Peyer's patch (tissue), 4 donors: ENCODE measurements around the gene RNF217. TPM values are rescaled to one million over a fixed set of nuclear protein-coding genes. Genes with fewer than 3 reads are reported as not detected.

Source experiments
- DNase-seq, 3 donors: peaks; one replicate each; pipeline ENCODE4 v3.0.0-alpha.2; 2017 to 2019
- H3K27ac ChIP-seq, 4 donors: fragments of 200-600 bp; sonication (generic); one replicate each; pipeline ENCODE4 v1.5.1; 2016 to 2019
- H3K27me3 ChIP-seq, 2 donors: fragments of 200-600 bp; sonication (generic); one replicate each; pipeline ENCODE4 v1.5.1; 2019
- H3K36me3 ChIP-seq, 3 donors: fragments of 200-600 bp; sonication (generic); one replicate each; pipeline ENCODE4 v1.5.1; 2016 to 2019
- H3K4me1 ChIP-seq, 4 donors: fragments of 200-600 bp; sonication (generic); one replicate each; pipeline ENCODE4 v1.5.1; 2016 to 2019
- H3K4me3 ChIP-seq, 4 donors: fragments of 200-600 bp; sonication (generic); 1 replicate in 3 of 4; 2 replicates in 1 of 4; pipeline ENCODE4 v1.5.1; 2016 to 2019; ENCODE audit warnings: mild to moderate bottlenecking in 1 of 4
- H3K9me3 ChIP-seq, 4 donors: fragments of 200-600 bp; sonication (generic); one replicate each; pipeline ENCODE4 v1.5.1; 2016 to 2019; ENCODE audit warnings: mild to moderate bottlenecking in 1 of 4
- POLR2A ChIP-seq, 2 donors: fragments of 450-650 bp; IDR thresholded peaks; one replicate each; pipeline ENCODE4 v1.5.1; 2017; ENCODE audit warnings: antibody characterized with exemption in 2 of 2, mild to moderate bottlenecking in 2 of 2, moderate library complexity in 2 of 2
- total RNA-seq, 4 donors: library from RNA; depleted of rRNA; stranded (reverse); fragments of >200 nt; gene quantifications; one replicate each; pipeline ENCODE4 v1.1.0, GENCODE V29; 2016
- TF ChIP-seq, protein P1 (sequence below), 6 experiments: fragments of 450-650 bp in 4 of 6; fragments of 200-600 bp in 2 of 6; sonication (generic) in 1 of 6; IDR thresholded peaks; one replicate each; pipeline ENCODE4 v1.5.1; 2017 to 2019; ENCODE audit warnings: antibody characterized with exemption in 6 of 6, mild to moderate bottlenecking in 3 of 6, moderate library complexity in 1 of 6

The RNF217 gene
- total RNA-seq, 4 donors from 2014 or later: 7.4 to 60.1 (median 23.5) TPM

DNA sequence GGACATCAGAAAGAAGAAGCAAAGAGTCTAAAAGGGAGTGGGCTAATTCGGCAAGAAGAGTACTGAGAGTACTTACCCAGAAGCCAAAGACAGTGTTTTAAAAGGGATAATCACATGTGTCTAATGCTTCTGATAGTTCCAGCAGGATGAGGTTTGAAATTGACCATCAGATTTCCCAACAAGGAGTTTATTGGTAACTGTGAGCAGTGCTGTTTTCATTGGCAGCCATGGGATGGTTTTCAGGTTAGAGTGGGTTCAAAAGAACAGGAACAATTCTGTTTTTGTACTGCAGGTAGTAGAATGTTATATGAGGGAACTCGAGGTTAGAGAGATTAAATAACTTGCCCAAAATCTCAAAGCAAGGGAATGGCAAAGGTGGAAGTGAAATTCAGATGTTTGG lies 8.5 kb downstream of the RNF217 start:
- Histone ChIP-seq H3K36me3 (peaks cover 0 to 16% (median 0%) of the 10 kb centered on the region in 3 donors), H3K4me1 (peaks cover 0 to 16% (median 0%) of the 10 kb centered on the region in 4 donors), H3K9me3 (no peaks in the 10 kb centered on the region), H3K4me3 (no peak overlapping the region), H3K27me3 (no peaks in the 10 kb centered on the region), H3K27ac (no peak overlapping the region)
- DNase-seq: no peak
- no peak for TF ChIP-seq POLR2A (IDR thresholded peaks at IDR 0.05)
- TF ChIP-seq, protein P1, sequence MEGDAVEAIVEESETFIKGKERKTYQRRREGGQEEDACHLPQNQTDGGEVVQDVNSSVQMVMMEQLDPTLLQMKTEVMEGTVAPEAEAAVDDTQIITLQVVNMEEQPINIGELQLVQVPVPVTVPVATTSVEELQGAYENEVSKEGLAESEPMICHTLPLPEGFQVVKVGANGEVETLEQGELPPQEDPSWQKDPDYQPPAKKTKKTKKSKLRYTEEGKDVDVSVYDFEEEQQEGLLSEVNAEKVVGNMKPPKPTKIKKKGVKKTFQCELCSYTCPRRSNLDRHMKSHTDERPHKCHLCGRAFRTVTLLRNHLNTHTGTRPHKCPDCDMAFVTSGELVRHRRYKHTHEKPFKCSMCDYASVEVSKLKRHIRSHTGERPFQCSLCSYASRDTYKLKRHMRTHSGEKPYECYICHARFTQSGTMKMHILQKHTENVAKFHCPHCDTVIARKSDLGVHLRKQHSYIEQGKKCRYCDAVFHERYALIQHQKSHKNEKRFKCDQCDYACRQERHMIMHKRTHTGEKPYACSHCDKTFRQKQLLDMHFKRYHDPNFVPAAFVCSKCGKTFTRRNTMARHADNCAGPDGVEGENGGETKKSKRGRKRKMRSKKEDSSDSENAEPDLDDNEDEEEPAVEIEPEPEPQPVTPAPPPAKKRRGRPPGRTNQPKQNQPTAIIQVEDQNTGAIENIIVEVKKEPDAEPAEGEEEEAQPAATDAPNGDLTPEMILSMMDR (IDR thresholded peaks at IDR 0.05): no peak

DNA sequence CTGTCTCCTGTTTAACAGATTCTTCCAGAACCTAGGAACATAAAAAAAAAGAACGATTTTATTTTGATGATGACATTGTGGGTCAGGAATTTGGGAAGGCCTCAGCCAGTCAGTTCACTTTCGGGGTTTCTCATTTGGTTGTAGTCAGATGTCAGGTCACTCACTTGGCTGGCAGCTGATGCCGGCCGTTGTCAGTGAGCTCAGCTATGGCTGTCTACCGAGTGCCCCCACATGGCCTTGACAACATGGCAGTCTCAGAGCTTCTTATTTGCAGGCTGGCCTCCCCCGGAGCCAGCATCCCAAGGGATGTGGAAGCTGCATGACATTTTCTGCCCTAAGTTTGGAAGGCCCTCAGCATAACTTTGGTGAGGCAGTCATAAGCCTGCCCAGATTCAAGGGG lies 11.5 kb downstream of the RNF217 start:
- Histone ChIP-seq H3K4me3 (no peak overlapping the region), H3K9me3 (no peaks in the 10 kb centered on the region), H3K36me3 (peaks cover 0 to 22% (median 0%) of the 10 kb centered on the region in 3 donors), H3K4me1 (no peaks in the 10 kb centered on the region), H3K27ac (no peak overlapping the region), H3K27me3 (no peaks in the 10 kb centered on the region)
- no peak for DNase-seq
- no peak for TF ChIP-seq POLR2A (IDR thresholded peaks at IDR 0.05)
- TF ChIP-seq, protein P1 (IDR thresholded peaks at IDR 0.05): no peak

DNA sequence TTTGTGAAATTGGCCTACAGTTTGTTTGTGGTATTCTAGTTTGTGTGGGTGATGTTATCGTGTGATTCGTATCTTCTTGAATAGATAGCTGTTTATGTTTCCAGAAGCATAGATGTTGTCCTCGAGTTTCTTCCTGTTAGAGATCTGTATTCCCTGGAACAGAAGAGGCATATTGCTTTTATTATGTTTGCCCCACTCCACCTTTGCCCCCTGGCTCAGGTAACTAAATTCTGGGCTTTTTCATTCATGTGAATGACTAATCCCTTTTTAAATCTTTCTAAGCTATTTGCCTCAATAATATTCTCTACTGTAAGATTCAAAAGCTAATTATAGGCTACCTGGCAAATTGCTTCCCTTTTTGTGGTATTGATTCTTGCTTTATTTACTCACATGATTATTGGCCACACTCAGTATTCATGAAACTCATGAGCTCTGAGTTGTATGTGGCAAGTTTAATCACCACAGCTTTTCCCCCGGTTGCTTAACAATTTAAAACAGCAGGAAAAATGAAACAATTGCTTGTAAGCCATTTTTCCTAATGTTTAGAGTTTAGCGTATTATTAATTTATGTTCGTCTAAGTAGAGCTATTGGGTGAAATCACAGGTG lies 12.6 kb downstream of the RNF217 start:
- Histone ChIP-seq H3K9me3 (no peaks in the 10 kb centered on the region), H3K27ac (no peak overlapping the region), H3K4me3 (no peak overlapping the region), H3K27me3 (no peaks in the 10 kb centered on the region), H3K4me1 (no peaks in the 10 kb centered on the region), H3K36me3 (peaks cover 0 to 24% (median 0%) of the 10 kb centered on the region in 3 donors)
- TF ChIP-seq, protein P1 (IDR thresholded peaks at IDR 0.05): no peak
- no peak for TF ChIP-seq POLR2A (IDR thresholded peaks at IDR 0.05)
- DNase-seq: no peak

DNA sequence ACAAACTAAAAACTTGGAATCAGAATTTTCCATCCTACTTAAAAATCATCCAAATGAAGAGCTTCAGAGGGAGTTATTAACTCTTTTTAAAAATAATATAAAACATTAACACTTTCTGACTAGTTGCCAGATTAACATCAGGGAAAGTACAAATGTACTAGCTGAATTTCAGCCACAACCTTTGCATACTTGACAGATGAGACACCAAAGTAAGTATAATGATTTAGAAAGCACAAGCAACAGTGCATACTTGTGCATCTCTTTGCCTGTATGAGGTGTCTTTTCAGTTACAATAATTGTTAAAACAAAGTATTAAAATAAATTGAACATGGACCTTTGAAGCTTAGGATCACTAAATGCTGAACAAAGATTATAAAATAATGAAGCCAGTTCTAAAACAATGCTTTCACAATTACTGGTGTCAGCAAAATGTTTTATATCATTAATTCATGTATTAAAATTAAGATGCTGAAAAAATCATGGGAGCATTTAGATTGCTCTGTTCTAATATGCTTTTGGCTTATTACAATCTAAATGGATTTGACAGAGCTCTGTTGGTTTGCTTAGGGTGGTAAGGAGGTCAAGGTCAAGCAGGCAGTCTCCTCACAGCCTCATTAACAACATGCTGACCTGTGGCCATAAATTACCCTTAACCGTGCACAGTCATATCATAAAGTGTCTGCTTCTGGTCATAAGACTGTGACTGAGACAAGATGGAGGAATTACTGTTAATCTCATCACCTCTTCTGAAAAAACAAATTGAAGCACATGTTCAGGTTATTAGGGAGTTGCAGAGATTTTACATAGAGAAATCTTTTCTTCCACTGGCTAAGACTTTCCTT lies 15.1 kb downstream of the RNF217 start:
- Histone ChIP-seq H3K27ac (no peak overlapping the region), H3K9me3 (no peaks in the 10 kb centered on the region), H3K27me3 (no peaks in the 10 kb centered on the region), H3K4me3 (no peak overlapping the region), H3K4me1 (no peaks in the 10 kb centered on the region), H3K36me3 (peaks cover 0 to 14% (median 0%) of the 10 kb centered on the region in 3 donors)
- DNase-seq: no peak
- TF ChIP-seq, protein P1 (IDR thresholded peaks at IDR 0.05): no peak
- TF ChIP-seq POLR2A (IDR thresholded peaks at IDR 0.05): no peak

DNA sequence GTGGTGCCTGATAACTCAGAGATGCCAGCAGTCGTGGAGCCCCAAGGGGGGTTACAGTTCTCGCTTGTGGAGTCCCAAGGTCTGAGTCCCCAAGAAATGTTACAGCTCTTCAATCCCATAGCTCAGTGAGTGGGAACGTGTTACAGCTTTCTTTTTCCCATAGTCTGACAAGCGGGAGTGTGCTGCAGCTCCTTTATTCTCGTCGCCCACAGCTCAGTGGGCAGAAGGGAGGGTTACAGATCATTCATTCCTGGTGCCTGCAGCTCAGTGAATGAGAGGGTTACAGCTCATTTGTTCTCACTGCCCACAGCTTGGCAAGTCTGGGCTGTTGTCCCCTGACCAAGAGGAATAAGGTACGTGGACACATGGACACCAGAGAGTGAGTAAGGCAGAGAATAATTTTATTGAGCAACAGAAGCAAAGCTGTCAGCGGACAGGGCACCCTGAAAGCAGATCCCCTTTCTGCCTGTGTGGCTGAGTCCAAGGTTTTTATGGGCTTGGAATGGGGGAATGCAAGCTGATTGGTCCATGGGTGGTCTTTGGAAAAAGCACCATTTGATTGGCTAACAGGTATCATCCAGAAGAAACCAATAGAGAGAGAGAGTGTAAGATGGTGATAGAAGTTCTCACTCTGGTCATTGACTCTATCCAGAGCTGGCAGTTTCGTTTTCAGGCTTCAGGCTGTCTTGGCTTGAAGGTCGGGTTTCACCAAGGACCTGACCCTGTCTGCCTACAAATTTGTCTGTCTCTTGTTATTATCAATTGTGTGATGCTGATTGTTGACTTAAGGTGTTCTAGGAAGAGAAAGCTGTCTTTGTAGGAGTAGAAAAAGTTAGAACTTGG lies 16.4 kb downstream of the RNF217 start:
- DNase-seq: no peak
- peaks cover 0 to 12% (median 0%) of the 10 kb centered on the region in 3 donors for H3K36me3 ChIP-seq
- no peaks in the 10 kb centered on the region for H3K27me3 ChIP-seq
- H3K4me1 ChIP-seq: no peaks in the 10 kb centered on the region
- no peaks in the 10 kb centered on the region for H3K9me3 ChIP-seq
- no peak for TF ChIP-seq POLR2A (IDR thresholded peaks at IDR 0.05)
- TF ChIP-seq, protein P1 (IDR thresholded peaks at IDR 0.05): no peak
- no peak overlapping the region for H3K27ac ChIP-seq
- H3K4me3 ChIP-seq: no peak overlapping the region
